Measurements from ENCODE around the gene CBX2. TPM values are rescaled to one million over a fixed set of nuclear protein-coding genes. Genes with fewer than 3 reads are reported as not detected.

The CBX2 gene
- total RNA-seq, 1 donor from 2014 or later = 53.5 TPM

DNA sequence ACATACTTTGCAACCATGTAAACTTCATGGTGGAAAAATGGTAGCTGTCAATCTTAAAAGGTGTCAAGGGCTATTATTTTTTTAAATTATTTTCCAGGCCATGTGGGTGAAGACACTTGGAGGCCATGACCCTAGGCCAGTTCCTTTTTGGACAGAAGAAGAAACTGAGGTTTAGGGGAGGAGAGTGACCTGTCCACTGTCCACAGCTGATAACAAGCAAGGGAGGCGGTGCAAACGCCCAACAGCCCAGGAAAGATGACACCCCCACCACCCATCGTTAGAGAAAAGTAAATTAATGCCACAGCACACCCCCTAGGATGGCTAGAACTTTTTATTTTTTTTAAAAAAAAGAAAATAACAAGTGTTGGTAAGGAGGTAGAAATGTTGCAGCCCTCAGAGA is 28.0 kb upstream of the CBX2 start:
- Histone ChIP-seq H3K27me3 (peaks cover 71% of the 10 kb centered on the region), H3K36me3 (no peaks in the 10 kb centered on the region), H3K27ac (no peak overlapping the region), H3K9ac (no peak overlapping the region), H3F3A (ENCODE audit: low read depth) (peaks cover 38% of the 10 kb centered on the region), H3K4me3 (no peak overlapping the region), H3K79me2 (ENCODE audit: low read depth) (no peaks in the 10 kb centered on the region), H3K4me2 (no peak overlapping the region), H4K20me1 (ENCODE audit: low read depth) (peaks cover 22% of the 10 kb centered on the region), H3K9me3 (ENCODE audit: low read depth) (no peaks in the 10 kb centered on the region), H2AFZ (replicated peaks) (no peak overlapping the region), H3K4me1 (peaks cover 19% of the 10 kb centered on the region)
- H3K9me3 Mint-ChIP-seq = no peaks in the 10 kb centered on the region
- H3K36me3 Mint-ChIP-seq = no peaks in the 10 kb centered on the region
- no peak for TF ChIP-seq EZH2phosphoT487 (IDR thresholded peaks at IDR 0.05)
- TF ChIP-seq EZH2 (IDR thresholded peaks at IDR 0.05) = no peak
- TF ChIP-seq, protein P1, sequence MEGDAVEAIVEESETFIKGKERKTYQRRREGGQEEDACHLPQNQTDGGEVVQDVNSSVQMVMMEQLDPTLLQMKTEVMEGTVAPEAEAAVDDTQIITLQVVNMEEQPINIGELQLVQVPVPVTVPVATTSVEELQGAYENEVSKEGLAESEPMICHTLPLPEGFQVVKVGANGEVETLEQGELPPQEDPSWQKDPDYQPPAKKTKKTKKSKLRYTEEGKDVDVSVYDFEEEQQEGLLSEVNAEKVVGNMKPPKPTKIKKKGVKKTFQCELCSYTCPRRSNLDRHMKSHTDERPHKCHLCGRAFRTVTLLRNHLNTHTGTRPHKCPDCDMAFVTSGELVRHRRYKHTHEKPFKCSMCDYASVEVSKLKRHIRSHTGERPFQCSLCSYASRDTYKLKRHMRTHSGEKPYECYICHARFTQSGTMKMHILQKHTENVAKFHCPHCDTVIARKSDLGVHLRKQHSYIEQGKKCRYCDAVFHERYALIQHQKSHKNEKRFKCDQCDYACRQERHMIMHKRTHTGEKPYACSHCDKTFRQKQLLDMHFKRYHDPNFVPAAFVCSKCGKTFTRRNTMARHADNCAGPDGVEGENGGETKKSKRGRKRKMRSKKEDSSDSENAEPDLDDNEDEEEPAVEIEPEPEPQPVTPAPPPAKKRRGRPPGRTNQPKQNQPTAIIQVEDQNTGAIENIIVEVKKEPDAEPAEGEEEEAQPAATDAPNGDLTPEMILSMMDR (IDR thresholded peaks at IDR 0.05) = no peak
- peaks cover 25% of the 10 kb centered on the region for H3K4me1 Mint-ChIP-seq
- DNase-seq (ENCODE audit: low spot score) = no peak
- H3K27ac Mint-ChIP-seq = no peak overlapping the region
- H3K27me3 Mint-ChIP-seq (ENCODE audit: insufficient read depth, low read depth) = peaks cover 26% of the 10 kb centered on the region
- H3K4me3 Mint-ChIP-seq = no peak overlapping the region

DNA sequence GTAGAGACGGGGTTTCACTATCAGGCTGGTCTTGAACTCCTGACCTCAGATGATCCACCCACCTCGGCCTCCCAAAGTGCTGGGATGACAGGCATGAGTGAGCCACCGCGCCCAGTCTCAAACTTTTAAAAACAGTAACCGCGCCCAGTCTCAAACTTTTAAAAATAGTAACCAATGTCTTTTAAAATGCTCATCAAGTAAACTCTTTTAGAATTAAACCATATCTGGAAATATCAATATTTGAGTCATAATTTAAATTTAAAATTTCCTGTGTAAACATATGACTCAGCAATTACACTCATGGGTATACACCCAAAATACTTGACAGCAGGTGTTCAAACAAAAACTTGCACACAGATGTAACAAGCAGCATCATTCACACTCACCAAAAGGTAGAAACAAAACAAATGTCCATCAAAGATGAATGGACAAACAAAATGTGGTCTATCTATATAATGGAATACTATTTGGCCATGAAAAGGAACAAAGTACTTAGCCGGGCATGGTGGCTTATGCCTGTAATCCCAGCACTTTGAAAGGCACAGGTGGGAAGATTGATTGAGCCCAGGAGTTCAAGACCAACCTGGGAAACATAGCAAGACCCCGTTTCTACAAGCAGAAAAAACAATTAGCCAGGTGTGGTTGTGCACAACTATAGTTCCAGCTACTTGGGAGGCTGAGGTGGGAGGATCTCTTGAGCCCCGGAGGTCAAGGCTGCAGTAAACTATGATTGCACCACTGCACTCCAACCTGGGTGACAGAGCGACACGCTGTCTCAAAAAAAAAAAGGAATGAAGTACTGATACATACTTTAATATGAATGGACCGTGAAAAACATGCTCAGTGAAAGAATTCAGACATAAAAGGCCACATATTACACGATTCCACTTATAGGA is 27.1 kb upstream of the CBX2 start:
- no peak overlapping the region for H3K27ac Mint-ChIP-seq
- H3F3A ChIP-seq (ENCODE audit: low read depth) = peaks cover 38% of the 10 kb centered on the region
- H4K20me1 ChIP-seq (ENCODE audit: low read depth) = peaks cover 22% of the 10 kb centered on the region
- H3K4me2 ChIP-seq = no peak overlapping the region
- no peak overlapping the region for H3K27ac ChIP-seq
- H3K4me3 Mint-ChIP-seq = no peak overlapping the region
- TF ChIP-seq, protein P1 (IDR thresholded peaks at IDR 0.05) = no peak
- TF ChIP-seq EZH2phosphoT487 (IDR thresholded peaks at IDR 0.05) (no peak), EZH2 (IDR thresholded peaks at IDR 0.05) (no peak)
- H3K27me3 Mint-ChIP-seq (ENCODE audit: insufficient read depth, low read depth) = peaks cover 25% of the 10 kb centered on the region
- H3K9ac ChIP-seq = no peak overlapping the region
- H3K4me3 ChIP-seq = no peak overlapping the region
- H3K36me3 ChIP-seq = no peaks in the 10 kb centered on the region
- no peaks in the 10 kb centered on the region for H3K36me3 Mint-ChIP-seq
- DNase-seq (ENCODE audit: low spot score) = no peak
- peaks cover 19% of the 10 kb centered on the region for H3K4me1 ChIP-seq
- no peak overlapping the region for H2AFZ ChIP-seq (replicated peaks)
- no peaks in the 10 kb centered on the region for H3K79me2 ChIP-seq (ENCODE audit: low read depth)
- no peaks in the 10 kb centered on the region for H3K9me3 Mint-ChIP-seq
- H3K4me1 Mint-ChIP-seq = peaks cover 22% of the 10 kb centered on the region
- H3K27me3 ChIP-seq = peaks cover 62% of the 10 kb centered on the region
- no peaks in the 10 kb centered on the region for H3K9me3 ChIP-seq (ENCODE audit: low read depth)

DNA sequence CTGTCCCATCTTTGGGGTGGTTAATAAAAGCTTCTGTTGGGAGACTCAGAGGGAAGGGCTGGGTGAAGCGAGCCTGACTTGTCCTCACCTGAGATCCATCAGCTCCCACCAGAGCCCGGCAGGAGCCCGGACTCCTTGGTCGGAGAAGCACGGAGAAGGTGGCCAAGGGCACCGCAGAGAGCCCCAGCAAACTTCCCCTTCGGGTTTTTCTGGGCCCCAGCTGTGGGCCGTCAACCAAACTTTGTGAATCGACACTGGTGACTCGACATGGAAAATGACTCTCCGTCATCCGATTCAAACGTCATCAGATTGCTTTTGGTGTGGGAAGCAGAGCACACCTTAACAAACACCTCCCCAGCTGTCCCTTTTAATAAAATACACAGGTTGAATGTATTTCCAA is 25.8 kb upstream of the CBX2 start:
- Histone ChIP-seq H3K9me3 (ENCODE audit: low read depth) (no peaks in the 10 kb centered on the region), H2AFZ (replicated peaks) (no peak overlapping the region), H3K4me3 (no peak overlapping the region), H3K36me3 (no peaks in the 10 kb centered on the region), H3K27ac (no peak overlapping the region), H3K4me2 (no peak overlapping the region), H4K20me1 (ENCODE audit: low read depth) (peaks cover 15% of the 10 kb centered on the region), H3K79me2 (ENCODE audit: low read depth) (no peaks in the 10 kb centered on the region), H3F3A (ENCODE audit: low read depth) (peaks cover 28% of the 10 kb centered on the region), H3K27me3 (peaks cover 50% of the 10 kb centered on the region), H3K4me1 (peaks cover 14% of the 10 kb centered on the region), H3K9ac (no peak overlapping the region)
- Mint-ChIP-seq H3K4me1 (peaks cover 12% of the 10 kb centered on the region), H3K4me3 (no peak overlapping the region), H3K27ac (no peak overlapping the region), H3K36me3 (no peaks in the 10 kb centered on the region), H3K27me3 (ENCODE audit: insufficient read depth, low read depth) (peaks cover 19% of the 10 kb centered on the region), H3K9me3 (no peaks in the 10 kb centered on the region)
- no peak for DNase-seq (ENCODE audit: low spot score)
- TF ChIP-seq, protein P1 (IDR thresholded peaks at IDR 0.05) = no peak
- no peak for TF ChIP-seq EZH2phosphoT487 (IDR thresholded peaks at IDR 0.05)
- no peak for TF ChIP-seq EZH2 (IDR thresholded peaks at IDR 0.05)
